Sigmoid colon (tissue), 3 donors: ENCODE results near the gene ST7L.

ENCODE experiments used
- POLR2A ChIP-seq, 2 donors: fragments of 450-650 bp; IDR thresholded peaks; one replicate each; pipeline ENCODE4 v1.6.1; 2016; ENCODE audit warnings: antibody characterized with exemption in 2 of 2, mild to moderate bottlenecking in 2 of 2, moderate library complexity in 2 of 2
- TF ChIP-seq, protein P1 (sequence below), 4 experiments: fragments of 450-650 bp in 3 of 4; fragments of 200-600 bp in 1 of 4; IDR thresholded peaks; one replicate each; pipeline ENCODE4 v1.5.1; 2016 to 2019; ENCODE audit warnings: antibody characterized with exemption in 4 of 4, mild to moderate bottlenecking in 3 of 4, moderate library complexity in 2 of 4

DNA sequence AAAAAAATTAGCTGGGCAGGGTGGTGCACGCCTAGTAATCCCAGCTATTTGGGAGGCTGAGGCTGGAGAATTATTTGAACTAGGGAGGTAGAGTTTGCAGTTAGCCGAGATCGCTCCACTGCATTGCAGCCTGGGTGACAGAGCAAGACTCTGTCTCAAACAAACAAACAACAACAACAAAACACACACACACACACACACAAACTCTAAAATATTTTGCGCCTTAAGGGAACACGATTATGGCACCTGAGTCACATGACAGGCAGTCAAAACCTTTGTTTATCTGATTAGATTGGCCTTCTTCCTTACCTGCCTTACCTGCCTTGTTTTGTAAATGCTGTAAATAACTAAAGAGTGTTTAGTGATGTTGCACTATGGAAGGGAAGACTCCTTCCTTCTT, 130.8 kb downstream of the ST7L start:
- TF ChIP-seq, protein P1, sequence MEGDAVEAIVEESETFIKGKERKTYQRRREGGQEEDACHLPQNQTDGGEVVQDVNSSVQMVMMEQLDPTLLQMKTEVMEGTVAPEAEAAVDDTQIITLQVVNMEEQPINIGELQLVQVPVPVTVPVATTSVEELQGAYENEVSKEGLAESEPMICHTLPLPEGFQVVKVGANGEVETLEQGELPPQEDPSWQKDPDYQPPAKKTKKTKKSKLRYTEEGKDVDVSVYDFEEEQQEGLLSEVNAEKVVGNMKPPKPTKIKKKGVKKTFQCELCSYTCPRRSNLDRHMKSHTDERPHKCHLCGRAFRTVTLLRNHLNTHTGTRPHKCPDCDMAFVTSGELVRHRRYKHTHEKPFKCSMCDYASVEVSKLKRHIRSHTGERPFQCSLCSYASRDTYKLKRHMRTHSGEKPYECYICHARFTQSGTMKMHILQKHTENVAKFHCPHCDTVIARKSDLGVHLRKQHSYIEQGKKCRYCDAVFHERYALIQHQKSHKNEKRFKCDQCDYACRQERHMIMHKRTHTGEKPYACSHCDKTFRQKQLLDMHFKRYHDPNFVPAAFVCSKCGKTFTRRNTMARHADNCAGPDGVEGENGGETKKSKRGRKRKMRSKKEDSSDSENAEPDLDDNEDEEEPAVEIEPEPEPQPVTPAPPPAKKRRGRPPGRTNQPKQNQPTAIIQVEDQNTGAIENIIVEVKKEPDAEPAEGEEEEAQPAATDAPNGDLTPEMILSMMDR (IDR thresholded peaks at IDR 0.05): no peak
- TF ChIP-seq POLR2A (IDR thresholded peaks at IDR 0.05): no peak
